Neural progenitor cell (in vitro differentiated cells): Measurements from ENCODE around the gene MEN1.

ENCODE experiments used
- EZH2 ChIP-seq: fragments of 200-600 bp; sonication (generic); IDR thresholded peaks from 2 replicates; pipeline ENCODE4 v1.6.1; 2017; ENCODE audit warnings: antibody characterized with exemption, mild to moderate bottlenecking, moderate library complexity
- EZH2phosphoT487 ChIP-seq: fragments of 200-600 bp; sonication (generic); IDR thresholded peaks from 2 replicates; pipeline ENCODE4 v1.6.1; 2017; ENCODE audit warnings: antibody characterized with exemption
- TF ChIP-seq, protein P1 (sequence below): fragments of 200-600 bp; sonication (generic); IDR thresholded peaks from 2 replicates; pipeline ENCODE4 v1.5.1; 2017; ENCODE audit warnings: antibody characterized with exemption, mild to moderate bottlenecking

DNA sequence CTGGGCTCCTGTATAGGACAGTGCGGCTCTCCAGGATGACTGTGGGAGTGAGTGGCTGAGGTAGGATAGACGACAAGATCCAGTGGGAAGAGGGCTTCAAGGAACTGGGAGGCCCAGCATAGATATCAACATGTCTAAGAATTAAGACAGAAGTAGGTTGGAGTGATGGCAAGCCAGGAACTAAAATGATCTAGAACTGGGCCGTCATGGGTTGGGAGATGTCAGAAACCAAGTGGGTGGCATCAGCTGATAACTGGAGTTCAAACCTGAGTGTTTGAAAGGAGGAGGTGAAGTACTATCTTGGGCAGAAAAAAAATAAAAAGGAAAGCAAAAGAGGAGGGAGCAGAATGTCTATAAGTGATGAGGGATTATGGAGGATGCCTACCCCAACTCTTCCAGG lies 7.1 kb upstream of the MEN1 start:
- TF ChIP-seq, protein P1, sequence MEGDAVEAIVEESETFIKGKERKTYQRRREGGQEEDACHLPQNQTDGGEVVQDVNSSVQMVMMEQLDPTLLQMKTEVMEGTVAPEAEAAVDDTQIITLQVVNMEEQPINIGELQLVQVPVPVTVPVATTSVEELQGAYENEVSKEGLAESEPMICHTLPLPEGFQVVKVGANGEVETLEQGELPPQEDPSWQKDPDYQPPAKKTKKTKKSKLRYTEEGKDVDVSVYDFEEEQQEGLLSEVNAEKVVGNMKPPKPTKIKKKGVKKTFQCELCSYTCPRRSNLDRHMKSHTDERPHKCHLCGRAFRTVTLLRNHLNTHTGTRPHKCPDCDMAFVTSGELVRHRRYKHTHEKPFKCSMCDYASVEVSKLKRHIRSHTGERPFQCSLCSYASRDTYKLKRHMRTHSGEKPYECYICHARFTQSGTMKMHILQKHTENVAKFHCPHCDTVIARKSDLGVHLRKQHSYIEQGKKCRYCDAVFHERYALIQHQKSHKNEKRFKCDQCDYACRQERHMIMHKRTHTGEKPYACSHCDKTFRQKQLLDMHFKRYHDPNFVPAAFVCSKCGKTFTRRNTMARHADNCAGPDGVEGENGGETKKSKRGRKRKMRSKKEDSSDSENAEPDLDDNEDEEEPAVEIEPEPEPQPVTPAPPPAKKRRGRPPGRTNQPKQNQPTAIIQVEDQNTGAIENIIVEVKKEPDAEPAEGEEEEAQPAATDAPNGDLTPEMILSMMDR: no peak
- TF ChIP-seq EZH2phosphoT487 (no peak), EZH2 (no peak)
